Activated naive CD8-positive, alpha-beta T cell treated with anti-CD3 and anti-CD28 coated beads, Interleukin-2, amount 10 ng/mL, durations not matched to agents 7 days and 5 days (primary cell): ENCODE measurements around the gene PDZD2. TPM values are rescaled to one million over a fixed set of nuclear protein-coding genes. Genes with fewer than 3 reads are reported as not detected.

Experiments used
- ATAC-seq: fragments of 150-1000 bp; cut with Tn5 transposase; one replicate; pipeline ENCODE4 v1.10.0; 2021; ENCODE audit warnings: low read depth, moderate library complexity
- POLR2A ChIA-PET: fragments of 350-600 bp; sonication (Branson Sonifier 250); formaldehyde crosslinking; loops from one replicate; lab custom pipeline; 2021; ENCODE audit warnings: antibody characterized with exemption; lab: Charles Lee
- DNase-seq: peaks from one replicate; pipeline ENCODE4 v3.0.0; 2021
- H3K27ac Mint-ChIP-seq: one replicate; pipeline ENCODE4 v1.8.0; 2022; ENCODE audit warnings: mild to moderate bottlenecking, mixed read lengths
- H3K27me3 Mint-ChIP-seq: one replicate; pipeline ENCODE4 v1.8.0; 2022; ENCODE audit warnings: mild to moderate bottlenecking, moderate library complexity, mixed read lengths
- H3K36me3 Mint-ChIP-seq: one replicate; pipeline ENCODE4 v1.8.0; 2021; ENCODE audit warnings: mild to moderate bottlenecking, mixed read lengths
- H3K4me1 Mint-ChIP-seq: one replicate; pipeline ENCODE4 v1.8.0; 2021; ENCODE audit warnings: mixed read lengths
- H3K4me3 Mint-ChIP-seq: one replicate; pipeline ENCODE4 v1.8.0; 2022; ENCODE audit warnings: mild to moderate bottlenecking, moderate library complexity, mixed read lengths
- H3K9me3 Mint-ChIP-seq: one replicate; pipeline ENCODE4 v1.8.0; 2021; ENCODE audit warnings: mixed read lengths
- total RNA-seq, 2 experiments: library from RNA; stranded (reverse); gene quantifications; one replicate each; pipeline ENCODE4 v1.2.3, GENCODE V29; 2021

Gene PDZD2
- total RNA-seq, 2 experiments from 2014 or later: 0.14 to 0.22 TPM

- Mint-ChIP-seq H3K27me3 (peaks cover 10% of the 10 kb centered on the region), H3K36me3 (no peaks in the 10 kb centered on the region), H3K4me1 (no peaks in the 10 kb centered on the region), H3K4me3 (no peak overlapping the region), H3K27ac (no peak overlapping the region), H3K9me3 (no peaks in the 10 kb centered on the region)
- DNase-seq (no peak), ATAC-seq (no peak)
- POLR2A ChIA-PET: no interaction called here
Observed at GRCh38 chr5:31645420-31646081, 6.6 kb downstream of the PDZD2 start.

GRCh38 chr5:31648326-31648725 is 9.4 kb downstream of the PDZD2 start:
- POLR2A ChIA-PET: no interaction called here
- no peak for DNase-seq
- Mint-ChIP-seq H3K36me3 (no peaks in the 10 kb centered on the region), H3K4me1 (no peaks in the 10 kb centered on the region), H3K27ac (no peak overlapping the region), H3K4me3 (no peak overlapping the region), H3K27me3 (peaks cover 7% of the 10 kb centered on the region), H3K9me3 (no peaks in the 10 kb centered on the region)
- ATAC-seq: no peak

GRCh38 chr5:31651241-31651640 is 12.3 kb downstream of the PDZD2 start:
- Mint-ChIP-seq H3K27me3 (peaks cover 7% of the 10 kb centered on the region), H3K9me3 (no peaks in the 10 kb centered on the region), H3K27ac (no peak overlapping the region), H3K36me3 (no peaks in the 10 kb centered on the region), H3K4me3 (no peak overlapping the region), H3K4me1 (no peaks in the 10 kb centered on the region)
- no peak for DNase-seq
- POLR2A ChIA-PET: no interaction called here
- no peak for ATAC-seq

- POLR2A ChIA-PET: no interaction called here
- Mint-ChIP-seq H3K27me3 (peaks cover 2% of the 10 kb centered on the region), H3K27ac (no peak overlapping the region), H3K4me1 (no peaks in the 10 kb centered on the region), H3K9me3 (no peaks in the 10 kb centered on the region), H3K4me3 (no peak overlapping the region), H3K36me3 (no peaks in the 10 kb centered on the region)
- DNase-seq (no peak), ATAC-seq (no peak)
Observed at GRCh38 chr5:31655491-31655890, 16.6 kb downstream of the PDZD2 start.

- ATAC-seq (no peak), DNase-seq (no peak)
- Mint-ChIP-seq H3K9me3 (no peaks in the 10 kb centered on the region), H3K27me3 (peaks cover 2% of the 10 kb centered on the region), H3K4me1 (no peaks in the 10 kb centered on the region), H3K27ac (no peak overlapping the region), H3K36me3 (no peaks in the 10 kb centered on the region), H3K4me3 (no peak overlapping the region)
- POLR2A ChIA-PET: no interaction called here
Observed at GRCh38 chr5:31656806-31657205, 17.9 kb downstream of the PDZD2 start.

GRCh38 chr5:31657315-31657979 is 18.5 kb downstream of the PDZD2 start:
- H3K4me1 Mint-ChIP-seq: no peaks in the 10 kb centered on the region
- H3K36me3 Mint-ChIP-seq: no peaks in the 10 kb centered on the region
- no peak for DNase-seq
- H3K4me3 Mint-ChIP-seq: no peak overlapping the region
- ATAC-seq: no peak
- no peaks in the 10 kb centered on the region for H3K9me3 Mint-ChIP-seq
- POLR2A ChIA-PET: no interaction called here
- H3K27ac Mint-ChIP-seq: no peak overlapping the region
- peaks cover 2% of the 10 kb centered on the region for H3K27me3 Mint-ChIP-seq

GRCh38 chr5:31661257-31661656 is 22.3 kb downstream of the PDZD2 start:
- ATAC-seq (no peak), DNase-seq (no peak)
- Mint-ChIP-seq H3K36me3 (no peaks in the 10 kb centered on the region), H3K4me1 (no peaks in the 10 kb centered on the region), H3K27ac (no peak overlapping the region), H3K4me3 (no peak overlapping the region), H3K9me3 (no peaks in the 10 kb centered on the region), H3K27me3 (no peaks in the 10 kb centered on the region)
- POLR2A ChIA-PET: no interaction called here

- H3K4me3 Mint-ChIP-seq: no peak overlapping the region
- DNase-seq (no peak), ATAC-seq (no peak)
- H3K9me3 Mint-ChIP-seq: no peaks in the 10 kb centered on the region
- no peaks in the 10 kb centered on the region for H3K36me3 Mint-ChIP-seq
- POLR2A ChIA-PET: no interaction called here
- no peaks in the 10 kb centered on the region for H3K4me1 Mint-ChIP-seq
- no peaks in the 10 kb centered on the region for H3K27me3 Mint-ChIP-seq
- no peak overlapping the region for H3K27ac Mint-ChIP-seq
Observed at GRCh38 chr5:31663519-31663918, 24.6 kb downstream of the PDZD2 start.

- ATAC-seq (no peak), DNase-seq (no peak)
- H3K9me3 Mint-ChIP-seq: no peaks in the 10 kb centered on the region
- H3K4me1 Mint-ChIP-seq: no peaks in the 10 kb centered on the region
- H3K27ac Mint-ChIP-seq: no peak overlapping the region
- POLR2A ChIA-PET: no interaction called here
- H3K27me3 Mint-ChIP-seq: no peaks in the 10 kb centered on the region
- H3K4me3 Mint-ChIP-seq: no peak overlapping the region
- no peaks in the 10 kb centered on the region for H3K36me3 Mint-ChIP-seq
Observed at GRCh38 chr5:31664566-31664965, 25.6 kb downstream of the PDZD2 start.

- Mint-ChIP-seq H3K4me3 (no peak overlapping the region), H3K9me3 (no peaks in the 10 kb centered on the region), H3K36me3 (no peaks in the 10 kb centered on the region), H3K4me1 (no peaks in the 10 kb centered on the region), H3K27me3 (no peaks in the 10 kb centered on the region), H3K27ac (no peak overlapping the region)
- POLR2A ChIA-PET: no interaction called here
- no peak for ATAC-seq
- no peak for DNase-seq
Observed at GRCh38 chr5:31671339-31671741, 32.4 kb downstream of the PDZD2 start.

GRCh38 chr5:31674371-31674951 is 35.5 kb downstream of the PDZD2 start:
- ATAC-seq (no peak), DNase-seq (no peak)
- Mint-ChIP-seq H3K4me3 (no peak overlapping the region), H3K27me3 (no peaks in the 10 kb centered on the region), H3K36me3 (no peaks in the 10 kb centered on the region), H3K4me1 (no peaks in the 10 kb centered on the region), H3K27ac (no peak overlapping the region), H3K9me3 (no peaks in the 10 kb centered on the region)
- POLR2A ChIA-PET: no interaction called here

GRCh38 chr5:31675472-31675871 is 36.5 kb downstream of the PDZD2 start:
- H3K27me3 Mint-ChIP-seq: no peaks in the 10 kb centered on the region
- POLR2A ChIA-PET: no interaction called here
- ATAC-seq (no peak), DNase-seq (no peak)
- no peak overlapping the region for H3K27ac Mint-ChIP-seq
- no peaks in the 10 kb centered on the region for H3K4me1 Mint-ChIP-seq
- H3K4me3 Mint-ChIP-seq: no peak overlapping the region
- H3K9me3 Mint-ChIP-seq: no peaks in the 10 kb centered on the region
- H3K36me3 Mint-ChIP-seq: no peaks in the 10 kb centered on the region

- Mint-ChIP-seq H3K27ac (no peak overlapping the region), H3K36me3 (no peaks in the 10 kb centered on the region), H3K4me1 (no peaks in the 10 kb centered on the region), H3K4me3 (no peak overlapping the region), H3K27me3 (no peaks in the 10 kb centered on the region), H3K9me3 (no peaks in the 10 kb centered on the region)
- DNase-seq (no peak), ATAC-seq (no peak)
- POLR2A ChIA-PET: no interaction called here
Observed at GRCh38 chr5:31678180-31678579, 39.2 kb downstream of the PDZD2 start.

GRCh38 chr5:31680528-31680927 is 41.6 kb downstream of the PDZD2 start:
- Mint-ChIP-seq H3K4me1 (no peaks in the 10 kb centered on the region), H3K36me3 (no peaks in the 10 kb centered on the region), H3K27me3 (peaks cover 10% of the 10 kb centered on the region), H3K9me3 (no peaks in the 10 kb centered on the region), H3K27ac (no peak overlapping the region), H3K4me3 (no peak overlapping the region)
- DNase-seq (no peak), ATAC-seq (no peak)
- POLR2A ChIA-PET: no interaction called here
